Measurements from ENCODE around the gene BLOC1S5. TPM values are rescaled to one million over a fixed set of nuclear protein-coding genes. Genes with fewer than 3 reads are reported as not detected.

BLOC1S5 gene
- total and polyA plus RNA-seq, 2 of the 13 experiments (the other 11 are each of a cell fraction or from before 2014, with no cell fraction given) = 10.5 to 41.5 TPM

DNA sequence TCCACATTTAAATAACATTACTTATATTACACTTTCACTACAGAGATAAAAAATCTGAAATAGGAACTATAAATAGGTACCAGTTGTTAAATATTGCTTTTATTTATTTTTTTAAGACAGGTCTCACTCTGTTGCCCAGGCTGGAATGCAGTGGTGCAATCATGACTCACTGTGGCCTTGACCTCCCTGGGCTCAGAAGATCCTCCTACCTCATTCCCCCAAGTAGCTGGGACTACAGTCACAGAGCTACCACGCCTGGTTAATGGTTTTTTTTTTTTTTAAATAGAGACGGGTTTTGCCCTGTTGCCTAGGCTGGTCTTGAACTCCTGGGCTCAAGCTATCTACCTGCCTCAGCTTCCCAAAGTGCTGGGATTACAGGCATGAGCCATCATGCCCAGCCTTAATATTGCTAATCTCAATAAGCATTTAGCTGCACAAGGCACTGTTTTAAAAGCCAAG lies 20.9 kb upstream of the BLOC1S5 start (continued):
- TF ChIP-seq, protein P1, sequence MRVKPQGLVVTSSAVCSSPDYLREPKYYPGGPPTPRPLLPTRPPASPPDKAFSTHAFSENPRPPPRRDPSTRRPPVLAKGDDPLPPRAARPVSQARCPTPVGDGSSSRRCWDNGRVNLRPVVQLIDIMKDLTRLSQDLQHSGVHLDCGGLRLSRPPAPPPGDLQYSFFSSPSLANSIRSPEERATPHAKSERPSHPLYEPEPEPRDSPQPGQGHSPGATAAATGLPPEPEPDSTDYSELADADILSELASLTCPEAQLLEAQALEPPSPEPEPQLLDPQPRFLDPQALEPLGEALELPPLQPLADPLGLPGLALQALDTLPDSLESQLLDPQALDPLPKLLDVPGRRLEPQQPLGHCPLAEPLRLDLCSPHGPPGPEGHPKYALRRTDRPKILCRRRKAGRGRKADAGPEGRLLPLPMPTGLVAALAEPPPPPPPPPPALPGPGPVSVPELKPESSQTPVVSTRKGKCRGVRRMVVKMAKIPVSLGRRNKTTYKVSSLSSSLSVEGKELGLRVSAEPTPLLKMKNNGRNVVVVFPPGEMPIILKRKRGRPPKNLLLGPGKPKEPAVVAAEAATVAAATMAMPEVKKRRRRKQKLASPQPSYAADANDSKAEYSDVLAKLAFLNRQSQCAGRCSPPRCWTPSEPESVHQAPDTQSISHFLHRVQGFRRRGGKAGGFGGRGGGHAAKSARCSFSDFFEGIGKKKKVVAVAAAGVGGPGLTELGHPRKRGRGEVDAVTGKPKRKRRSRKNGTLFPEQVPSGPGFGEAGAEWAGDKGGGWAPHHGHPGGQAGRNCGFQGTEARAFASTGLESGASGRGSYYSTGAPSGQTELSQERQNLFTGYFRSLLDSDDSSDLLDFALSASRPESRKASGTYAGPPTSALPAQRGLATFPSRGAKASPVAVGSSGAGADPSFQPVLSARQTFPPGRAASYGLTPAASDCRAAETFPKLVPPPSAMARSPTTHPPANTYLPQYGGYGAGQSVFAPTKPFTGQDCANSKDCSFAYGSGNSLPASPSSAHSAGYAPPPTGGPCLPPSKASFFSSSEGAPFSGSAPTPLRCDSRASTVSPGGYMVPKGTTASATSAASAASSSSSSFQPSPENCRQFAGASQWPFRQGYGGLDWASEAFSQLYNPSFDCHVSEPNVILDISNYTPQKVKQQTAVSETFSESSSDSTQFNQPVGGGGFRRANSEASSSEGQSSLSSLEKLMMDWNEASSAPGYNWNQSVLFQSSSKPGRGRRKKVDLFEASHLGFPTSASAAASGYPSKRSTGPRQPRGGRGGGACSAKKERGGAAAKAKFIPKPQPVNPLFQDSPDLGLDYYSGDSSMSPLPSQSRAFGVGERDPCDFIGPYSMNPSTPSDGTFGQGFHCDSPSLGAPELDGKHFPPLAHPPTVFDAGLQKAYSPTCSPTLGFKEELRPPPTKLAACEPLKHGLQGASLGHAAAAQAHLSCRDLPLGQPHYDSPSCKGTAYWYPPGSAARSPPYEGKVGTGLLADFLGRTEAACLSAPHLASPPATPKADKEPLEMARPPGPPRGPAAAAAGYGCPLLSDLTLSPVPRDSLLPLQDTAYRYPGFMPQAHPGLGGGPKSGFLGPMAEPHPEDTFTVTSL (CRISPR knock-in tag; IDR thresholded peaks at IDR 0.05; ENCODE audit: borderline replicate concordance) = peak; percentile 97
- TF ChIP-seq KDM6A (CRISPR knock-in tag; IDR thresholded peaks at IDR 0.05; ENCODE audit: low read depth) = peak; percentile 54; the same call in 1 of the 2 replicates
- TF ChIP-seq, protein P2, sequence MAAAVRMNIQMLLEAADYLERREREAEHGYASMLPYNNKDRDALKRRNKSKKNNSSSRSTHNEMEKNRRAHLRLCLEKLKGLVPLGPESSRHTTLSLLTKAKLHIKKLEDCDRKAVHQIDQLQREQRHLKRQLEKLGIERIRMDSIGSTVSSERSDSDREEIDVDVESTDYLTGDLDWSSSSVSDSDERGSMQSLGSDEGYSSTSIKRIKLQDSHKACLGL (CRISPR knock-in tag; IDR thresholded peaks at IDR 0.05) = no peak
- TF ChIP-seq ZNF737 (CRISPR knock-in tag; IDR thresholded peaks at IDR 0.05; ENCODE audit: borderline replicate concordance) = no peak
- TF ChIP-seq, protein P3, sequence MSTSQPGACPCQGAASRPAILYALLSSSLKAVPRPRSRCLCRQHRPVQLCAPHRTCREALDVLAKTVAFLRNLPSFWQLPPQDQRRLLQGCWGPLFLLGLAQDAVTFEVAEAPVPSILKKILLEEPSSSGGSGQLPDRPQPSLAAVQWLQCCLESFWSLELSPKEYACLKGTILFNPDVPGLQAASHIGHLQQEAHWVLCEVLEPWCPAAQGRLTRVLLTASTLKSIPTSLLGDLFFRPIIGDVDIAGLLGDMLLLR (CRISPR knock-in tag; IDR thresholded peaks at IDR 0.05) = no peak
- 0 out of 2 replicates have a peak, but pooled peaks have one; percentile 20 for TF ChIP-seq ZNF879 (CRISPR knock-in tag; IDR thresholded peaks at IDR 0.05)
- TF ChIP-seq, protein P4, sequence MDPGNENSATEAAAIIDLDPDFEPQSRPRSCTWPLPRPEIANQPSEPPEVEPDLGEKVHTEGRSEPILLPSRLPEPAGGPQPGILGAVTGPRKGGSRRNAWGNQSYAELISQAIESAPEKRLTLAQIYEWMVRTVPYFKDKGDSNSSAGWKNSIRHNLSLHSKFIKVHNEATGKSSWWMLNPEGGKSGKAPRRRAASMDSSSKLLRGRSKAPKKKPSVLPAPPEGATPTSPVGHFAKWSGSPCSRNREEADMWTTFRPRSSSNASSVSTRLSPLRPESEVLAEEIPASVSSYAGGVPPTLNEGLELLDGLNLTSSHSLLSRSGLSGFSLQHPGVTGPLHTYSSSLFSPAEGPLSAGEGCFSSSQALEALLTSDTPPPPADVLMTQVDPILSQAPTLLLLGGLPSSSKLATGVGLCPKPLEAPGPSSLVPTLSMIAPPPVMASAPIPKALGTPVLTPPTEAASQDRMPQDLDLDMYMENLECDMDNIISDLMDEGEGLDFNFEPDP (CRISPR knock-in tag; conservative IDR thresholded peaks at IDR 0.05) = no peak
- TF ChIP-seq, protein P5, sequence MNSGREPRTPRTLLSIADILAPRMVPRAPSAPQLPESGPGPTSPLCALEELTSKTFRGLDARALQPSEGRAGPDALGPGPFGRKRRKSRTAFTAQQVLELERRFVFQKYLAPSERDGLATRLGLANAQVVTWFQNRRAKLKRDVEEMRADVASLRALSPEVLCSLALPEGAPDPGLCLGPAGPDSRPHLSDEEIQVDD (CRISPR knock-in tag; IDR thresholded peaks at IDR 0.05; ENCODE audit: borderline replicate concordance) = no peak
- no peak for TF ChIP-seq ZNF883 (CRISPR knock-in tag; IDR thresholded peaks at IDR 0.05; ENCODE audit: not compliant biosample characterization)
- TF ChIP-seq ZSCAN31 (CRISPR knock-in tag; IDR thresholded peaks at IDR 0.05; ENCODE audit: low read depth) = no peak
- no peak for TF ChIP-seq ZBTB38 (CRISPR knock-in tag; IDR thresholded peaks at IDR 0.05)
- TF ChIP-seq SOX13 (IDR thresholded peaks at IDR 0.05) = peak; percentile 78
- TF ChIP-seq SOX13 (CRISPR knock-in tag; conservative IDR thresholded peaks at IDR 0.05 in 1 of 2, IDR thresholded peaks at IDR 0.05 in 1 of 2) = peak in 1 of 2 experiments; percentile 93; a peak in 2 of 4 replicates
- peak; percentile 100 for TF ChIP-seq FOSL1 (CRISPR knock-in tag; IDR thresholded peaks at IDR 0.05; ENCODE audit: borderline replicate concordance)
- TF ChIP-seq, protein P6, sequence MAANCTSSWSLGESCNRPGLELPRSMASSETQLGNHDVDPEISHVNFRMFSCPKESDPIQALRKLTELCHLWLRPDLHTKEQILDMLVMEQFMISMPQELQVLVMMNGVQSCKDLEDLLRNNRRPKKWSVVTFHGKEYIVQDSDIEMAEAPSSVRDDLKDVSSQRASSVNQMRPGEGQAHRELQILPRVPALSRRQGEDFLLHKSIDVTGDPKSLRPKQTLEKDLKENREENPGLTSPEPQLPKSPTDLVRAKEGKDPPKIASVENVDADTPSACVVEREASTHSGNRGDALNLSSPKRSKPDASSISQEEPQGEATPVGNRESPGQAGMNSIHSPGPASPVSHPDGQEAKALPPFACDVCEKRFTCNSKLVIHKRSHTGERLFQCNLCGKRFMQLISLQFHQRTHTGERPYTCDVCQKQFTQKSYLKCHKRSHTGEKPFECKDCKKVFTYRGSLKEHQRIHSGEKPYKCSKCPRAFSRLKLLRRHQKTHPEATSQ (CRISPR knock-in tag; IDR thresholded peaks at IDR 0.05; ENCODE audit: borderline replicate concordance) = no peak; the same call in 1 of the 2 replicates
- 0 out of 2 replicates have a peak, but pooled peaks have one; percentile 5 for TF ChIP-seq STAG1 (CRISPR knock-in tag; IDR thresholded peaks at IDR 0.05)
- TF ChIP-seq ZNF224 (CRISPR knock-in tag; IDR thresholded peaks at IDR 0.05) = no peak
- peak; percentile 88 for TF ChIP-seq ELF3 (CRISPR knock-in tag; IDR thresholded peaks at IDR 0.05)
- TF ChIP-seq FOSL2 (CRISPR knock-in tag; IDR thresholded peaks at IDR 0.05) = peak; percentile 100
- TF ChIP-seq MEF2D (CRISPR knock-in tag; IDR thresholded peaks at IDR 0.05) = peak; percentile 99
- TF ChIP-seq HMG20B (CRISPR knock-in tag; conservative IDR thresholded peaks at IDR 0.05) = peak; percentile 89
